GM21447 (cell line): Measurements from ENCODE around the gene KIAA1586.

ENCODE experiments used
- ATAC-seq: cut with Tn5 transposase; IDR thresholded peaks from one replicate; pipeline ENCODE4 v1.9.1; 2021; ENCODE audit not compliant: unreplicated experiment

The KIAA1586 gene

GRCh38 chr6:57102976-57103375 is 56.5 kb downstream of the KIAA1586 start:
- no peak for ATAC-seq

- ATAC-seq = no peak
Measured at GRCh38 chr6:57104336-57104735, 57.8 kb downstream of the KIAA1586 start.
